Left renal pelvis (tissue), 4 donors: Measurements from ENCODE around the gene CD72. TPM values are rescaled to one million over a fixed set of nuclear protein-coding genes. Genes with fewer than 3 reads are reported as not detected.
A peak's percentile ranks its signal among the peaks of the same experiment; 100 is the strongest.
"Not testable (repeated sequence)": the region's sequence is repeated elsewhere in the genome, so short reads cannot be mapped to it uniquely, and the experiment has no call there.

Source experiments
- DNase-seq, 4 donors: peaks; one replicate each; pipeline ENCODE4 v3.0.0-alpha.2; 2013; ENCODE audit warnings: low read depth in 4 of 4, low spot score in 3 of 4
- polyA plus RNA-seq, 4 donors: library from polyadenylated mRNA; unstranded; fragments of 120-200 nt; gene quantifications; one replicate each; pipeline ENCODE4 v1.2.1, GENCODE V29; 2013; ENCODE audit not compliant: insufficient read length in 4 of 4

The CD72 gene
- polyA plus RNA-seq, 4 donors: 1.8 to 3.3 (median 2.2) TPM

- no peak for DNase-seq
Observed at GRCh38 chr9:35618854-35619799, 914 bp upstream of the CD72 start.

- no peak for DNase-seq
Observed at GRCh38 chr9:35617548-35617947, 665 bp downstream of the CD72 start.

GRCh38 chr9:35616681-35617459 lies 1.3 kb downstream of the CD72 start:
- no peak for DNase-seq

GRCh38 chr9:35615981-35616680 lies 2.1 kb downstream of the CD72 start:
- no peak for DNase-seq

GRCh38 chr9:35612843-35613242 lies 5.4 kb downstream of the CD72 start:
- no peak for DNase-seq

- DNase-seq: not testable (repeated sequence)
Observed at GRCh38 chr9:35612066-35612465, 6.1 kb downstream of the CD72 start.

- DNase-seq: no peak
Observed at GRCh38 chr9:35611230-35611797, 6.9 kb downstream of the CD72 start.

GRCh38 chr9:35609820-35610163 lies 8.4 kb downstream of the CD72 start:
- DNase-seq: no peak

- DNase-seq: no peak
Observed at GRCh38 chr9:35609001-35609819, 9.0 kb downstream of the CD72 start.

- DNase-seq: no peak
Observed at GRCh38 chr9:35608221-35608620, 10.0 kb downstream of the CD72 start.

- DNase-seq: no peak
Observed at GRCh38 chr9:35606726-35607125, 11.5 kb downstream of the CD72 start.

- no peak for DNase-seq
Observed at GRCh38 chr9:35606138-35606504, 12.1 kb downstream of the CD72 start.

GRCh38 chr9:35605351-35606137 lies 12.7 kb downstream of the CD72 start:
- no peak for DNase-seq

GRCh38 chr9:35604578-35605350 lies 13.4 kb downstream of the CD72 start, which contains the start of gene TESK1:
TSS of gene TESK1 (plus strand) at chr9:35605262. CDS start at chr9:35605620, 358 bp downstream.
- DNase-seq: peak in 1 of 4 donors; percentile 38

GRCh38 chr9:35603986-35604577 lies 14.1 kb downstream of the CD72 start:
- DNase-seq: peak; percentile 98 to 99 (median 99)

- DNase-seq: no peak
Observed at GRCh38 chr9:35603506-35603985, 14.7 kb downstream of the CD72 start.

GRCh38 chr9:35599763-35600604 lies 18.2 kb downstream of the CD72 start:
- DNase-seq: no peak
